ENCODE measurements around the gene RBM6.

Gene RBM6

DNA sequence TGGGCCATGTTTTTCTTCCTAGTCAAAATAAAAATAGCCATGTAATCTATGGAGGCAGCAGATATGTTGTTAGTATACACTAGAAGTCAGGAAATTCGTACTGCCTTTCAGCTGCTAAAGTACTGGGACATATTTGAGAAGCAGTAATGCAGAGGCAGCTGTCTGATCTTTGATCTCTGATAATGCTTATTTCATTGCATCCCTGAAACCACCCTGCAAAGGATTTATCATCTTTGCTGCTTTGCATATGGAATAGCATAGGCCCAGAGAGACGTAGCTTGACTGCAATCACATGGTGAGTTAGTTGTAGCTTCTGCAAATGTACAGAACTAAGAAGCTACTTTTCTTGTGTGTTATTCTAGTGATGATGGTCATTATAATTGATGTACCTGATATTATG is 52.4 kb downstream of the RBM6 start:
- no peak overlapping the region for H3K4me3 ChIP-seq (ENCODE audit: low read length)
- TF ChIP-seq CTCF (conservative IDR thresholded peaks at IDR 0.05; ENCODE audit: low read depth, low read length) = no peak
- DNase-seq (ENCODE audit: low read depth) = no peak

DNA sequence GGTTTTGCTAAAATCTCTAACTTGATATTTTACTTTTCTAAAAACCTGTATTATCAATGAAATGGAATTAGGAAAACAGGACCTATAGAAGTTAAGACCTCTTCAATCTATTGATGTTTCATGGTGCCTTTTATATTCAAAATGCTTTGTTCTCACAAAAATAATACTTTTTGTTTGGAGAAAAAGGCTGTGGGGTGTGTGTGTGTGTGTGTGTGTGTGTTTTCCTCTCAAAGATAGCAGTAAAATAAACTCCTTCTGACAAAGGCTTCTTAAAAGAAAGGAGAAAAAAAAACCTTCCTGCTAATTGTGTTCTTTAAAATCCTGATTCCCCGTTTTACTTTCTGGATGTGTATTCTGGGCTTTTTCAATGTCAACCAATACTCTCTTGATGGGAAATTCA is 54.5 kb downstream of the RBM6 start:
- no peak overlapping the region for H3K4me3 ChIP-seq (ENCODE audit: low read length)
- no peak for TF ChIP-seq CTCF (conservative IDR thresholded peaks at IDR 0.05; ENCODE audit: low read depth, low read length)
- DNase-seq (ENCODE audit: low read depth) = no peak

- H3K4me3 ChIP-seq (ENCODE audit: low read length) = no peak overlapping the region
- no peak for TF ChIP-seq CTCF (conservative IDR thresholded peaks at IDR 0.05; ENCODE audit: low read depth, low read length)
- DNase-seq (ENCODE audit: low read depth) = no peak
Measured at GRCh38 chr3:49996016-49996415, 56.1 kb downstream of the RBM6 start.

GRCh38 chr3:49997862-49998261 is 57.9 kb downstream of the RBM6 start:
- H3K4me3 ChIP-seq (ENCODE audit: low read length) = no peak overlapping the region
- TF ChIP-seq CTCF (conservative IDR thresholded peaks at IDR 0.05; ENCODE audit: low read depth, low read length) = no peak
- DNase-seq (ENCODE audit: low read depth) = no peak

- no peak for TF ChIP-seq CTCF (conservative IDR thresholded peaks at IDR 0.05; ENCODE audit: low read depth, low read length)
- DNase-seq (ENCODE audit: low read depth) = peak; percentile 32
- H3K4me3 ChIP-seq (ENCODE audit: low read length) = no peak overlapping the region
Measured at GRCh38 chr3:49998326-49998725, 58.4 kb downstream of the RBM6 start.

- TF ChIP-seq CTCF (conservative IDR thresholded peaks at IDR 0.05; ENCODE audit: low read depth, low read length) = no peak
- H3K4me3 ChIP-seq (ENCODE audit: low read length) = no peak overlapping the region
- DNase-seq (ENCODE audit: low read depth) = no peak
Measured at GRCh38 chr3:50001511-50001910, 61.6 kb downstream of the RBM6 start.

GRCh38 chr3:50003216-50003615 is 63.3 kb downstream of the RBM6 start:
- no peak for TF ChIP-seq CTCF (conservative IDR thresholded peaks at IDR 0.05; ENCODE audit: low read depth, low read length)
- H3K4me3 ChIP-seq (ENCODE audit: low read length) = no peak overlapping the region
- DNase-seq (ENCODE audit: low read depth) = peak; percentile 30
